NCI-H524 (cell line): ENCODE results near the gene PGAM2.
A peak's percentile ranks its signal among the peaks of the same experiment; 100 is the strongest.

Experiments used
- DNase-seq, 2 experiments: peaks; one replicate each; lab custom pipeline; 2025; lab: John Stamatoyannopoulos, UW

PGAM2 gene

DNA sequence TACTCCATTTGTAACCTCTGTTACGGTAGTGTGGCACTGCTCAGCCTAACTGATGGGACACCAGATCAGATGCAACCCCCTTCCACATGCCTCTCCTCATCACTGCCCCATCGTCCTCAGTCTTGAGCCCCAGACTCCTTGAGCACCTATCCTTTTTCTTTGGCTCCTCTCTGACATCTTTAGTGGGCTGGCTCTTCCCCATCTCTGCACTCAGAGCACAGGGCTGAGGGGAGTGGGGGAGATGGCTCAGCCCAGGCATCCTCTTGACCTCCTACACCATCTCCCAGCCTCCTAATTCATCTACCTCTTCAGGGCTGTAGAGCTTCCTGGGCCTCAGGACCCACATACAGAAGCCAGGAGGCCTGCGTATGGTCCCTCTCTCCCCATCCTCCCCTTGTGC, 18.4 kb upstream of the PGAM2 start:
- no peak for DNase-seq

DNA sequence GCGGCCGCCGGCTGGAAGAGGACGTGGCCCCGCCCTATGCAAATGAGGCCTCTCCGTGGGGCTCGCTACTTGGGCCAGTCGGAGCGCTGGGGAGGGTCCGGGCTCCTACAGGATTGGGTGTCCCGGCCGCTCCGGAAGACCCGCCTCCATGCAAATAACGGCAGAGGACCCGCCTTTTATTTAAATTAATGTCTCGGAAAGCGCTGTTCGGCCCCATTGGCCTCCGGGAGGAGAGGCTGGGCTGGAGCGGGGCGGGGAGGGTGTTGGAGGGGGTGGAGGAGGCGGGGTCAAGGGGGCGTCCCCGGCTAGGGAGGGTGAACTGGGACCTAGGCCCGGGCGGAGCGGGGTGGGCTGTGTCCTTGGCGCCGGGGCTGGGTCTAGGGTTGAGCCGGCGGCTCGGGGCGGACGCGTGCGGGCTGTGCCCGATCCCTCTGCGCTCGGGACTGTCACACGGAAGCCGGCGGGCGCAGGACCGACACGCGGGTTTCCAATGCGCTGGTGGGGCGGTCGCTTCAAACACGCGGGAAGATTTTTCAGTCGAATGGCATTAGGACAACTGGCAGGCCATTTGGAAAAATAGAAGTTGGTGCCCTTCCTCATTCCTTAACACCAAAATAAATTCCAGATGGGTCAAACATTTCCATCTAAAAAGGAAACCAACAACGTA, 17.3 kb upstream of the PGAM2 start:
- DNase-seq, result peak; percentile 97 to 98

DNA sequence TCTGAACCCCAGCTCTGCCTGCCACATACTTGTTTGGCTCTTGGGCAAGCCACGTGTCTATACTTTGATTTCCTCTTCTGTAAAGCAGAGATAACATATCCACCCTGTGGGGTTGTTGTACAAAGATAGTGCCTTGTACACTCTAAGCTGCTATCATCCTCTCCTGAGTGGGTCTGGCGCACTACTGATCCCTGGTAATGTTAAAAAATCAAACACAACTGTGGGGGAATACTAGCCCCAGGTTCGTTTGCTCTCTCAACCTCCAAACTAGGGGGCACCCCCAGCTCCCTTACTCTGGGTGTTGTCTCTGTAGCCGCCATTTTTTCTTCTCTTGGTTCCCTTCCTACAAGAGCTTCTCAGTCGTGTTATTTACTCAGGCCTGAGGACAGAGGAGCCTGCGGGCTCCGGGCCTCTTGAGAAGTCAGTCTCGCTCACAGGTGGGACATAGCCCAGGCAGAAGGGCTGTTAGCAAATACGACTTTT, 15.9 kb upstream of the PGAM2 start:
- DNase-seq, result no peak

DNA sequence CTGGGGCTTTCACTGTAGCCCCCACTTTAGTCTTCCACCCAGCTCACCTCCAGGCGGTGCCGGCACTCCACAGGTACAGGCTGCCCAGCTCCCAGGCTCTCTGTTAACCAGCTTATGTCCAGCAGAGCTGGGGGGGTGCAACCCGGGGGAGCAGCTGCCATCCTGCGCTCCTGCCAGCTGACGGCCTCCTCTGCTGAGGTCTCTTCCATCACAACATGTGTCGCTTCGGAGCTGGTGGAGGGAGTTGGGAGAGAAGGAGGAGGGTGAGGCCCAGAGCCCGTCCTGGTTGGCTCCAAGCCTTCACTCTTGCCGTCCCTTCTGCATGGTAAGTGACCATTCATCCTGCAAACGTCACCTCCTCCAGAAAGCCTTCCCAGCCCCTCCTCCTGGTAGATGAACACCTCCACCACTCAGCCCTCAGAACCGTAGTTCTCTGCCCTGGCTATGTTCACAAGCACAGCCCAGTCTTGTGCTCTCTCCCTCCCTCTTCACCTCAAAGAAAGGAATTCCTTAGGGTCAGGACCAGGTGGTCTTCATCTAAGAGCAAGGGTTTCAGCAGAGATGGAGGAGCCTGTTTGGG, 15.4 kb upstream of the PGAM2 start:
- DNase-seq, result peak; percentile 23 to 61

DNA sequence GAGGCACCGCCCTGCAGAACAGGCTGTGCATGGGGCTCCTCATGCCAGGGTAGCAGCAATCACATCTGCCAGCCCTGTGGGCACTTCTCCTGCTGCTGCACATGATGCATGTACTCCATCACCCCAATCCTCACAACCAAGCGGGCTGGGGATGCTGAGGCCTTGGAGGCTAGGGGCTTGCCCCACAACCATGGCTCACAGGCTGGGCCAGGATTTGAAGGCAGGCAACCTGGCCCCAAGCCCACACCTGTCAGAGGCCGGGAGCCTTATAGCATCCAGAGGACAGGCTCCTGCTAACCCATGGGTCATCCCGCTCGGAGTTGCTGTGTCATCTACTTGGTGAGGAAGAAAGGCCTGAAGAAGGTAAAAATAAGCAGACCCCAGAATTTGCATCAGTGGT, 14.8 kb upstream of the PGAM2 start:
- DNase-seq, result no peak

DNA sequence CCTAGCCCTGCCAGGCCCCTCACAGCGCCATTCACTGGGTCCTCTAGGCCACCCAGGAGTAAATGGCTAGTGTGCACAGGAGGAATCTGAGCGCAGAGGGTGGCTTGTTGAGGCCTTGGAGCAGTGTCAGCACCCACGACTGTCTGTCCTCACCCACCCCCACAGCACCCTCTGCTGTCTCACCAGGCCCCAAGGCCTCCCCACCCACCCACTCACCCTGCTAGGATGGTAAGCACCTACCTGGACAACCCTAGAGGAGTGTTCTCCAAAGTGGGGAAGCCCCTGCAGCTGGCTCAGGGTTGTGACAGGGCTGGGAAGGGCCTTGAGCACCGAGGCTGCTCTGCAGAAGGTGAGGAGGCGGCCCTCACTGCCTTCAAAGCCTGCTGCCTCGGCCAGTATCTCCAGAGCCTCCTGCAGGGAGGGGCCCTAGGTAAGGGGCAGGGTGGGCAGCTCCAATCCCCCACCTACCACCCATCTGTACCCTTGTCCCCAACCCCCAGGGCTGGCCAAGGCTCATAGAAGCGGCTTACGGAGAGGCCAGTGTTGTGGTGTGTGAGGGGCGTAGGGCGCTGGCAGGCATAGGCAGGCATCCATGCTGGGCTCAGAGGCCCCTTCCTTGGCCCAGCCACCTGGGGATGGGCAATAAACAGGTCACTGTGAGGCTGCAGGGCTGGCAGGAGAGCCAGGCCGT, 14.1 kb upstream of the PGAM2 start:
- no peak for DNase-seq

DNA sequence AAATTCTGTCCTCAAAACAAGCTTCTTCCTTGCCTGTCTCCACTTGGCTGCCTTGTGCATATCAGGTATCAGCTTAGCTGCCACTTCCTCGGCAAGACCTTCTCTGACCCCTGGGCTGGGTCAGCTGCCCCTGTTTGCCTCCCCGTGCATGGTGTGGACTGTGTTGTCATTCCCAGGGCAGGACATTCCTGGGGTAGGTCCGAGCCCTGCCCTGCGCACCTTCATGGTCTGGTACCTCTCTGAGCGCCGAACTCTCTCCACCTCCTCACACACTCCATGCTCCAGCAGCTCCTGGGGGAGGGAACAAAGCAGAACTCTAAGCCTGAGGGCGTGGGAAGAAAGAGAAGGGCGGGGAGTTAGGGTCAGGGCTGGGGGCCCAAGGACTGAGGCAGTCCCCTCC, 13.2 kb upstream of the PGAM2 start:
- DNase-seq, result no peak

DNA sequence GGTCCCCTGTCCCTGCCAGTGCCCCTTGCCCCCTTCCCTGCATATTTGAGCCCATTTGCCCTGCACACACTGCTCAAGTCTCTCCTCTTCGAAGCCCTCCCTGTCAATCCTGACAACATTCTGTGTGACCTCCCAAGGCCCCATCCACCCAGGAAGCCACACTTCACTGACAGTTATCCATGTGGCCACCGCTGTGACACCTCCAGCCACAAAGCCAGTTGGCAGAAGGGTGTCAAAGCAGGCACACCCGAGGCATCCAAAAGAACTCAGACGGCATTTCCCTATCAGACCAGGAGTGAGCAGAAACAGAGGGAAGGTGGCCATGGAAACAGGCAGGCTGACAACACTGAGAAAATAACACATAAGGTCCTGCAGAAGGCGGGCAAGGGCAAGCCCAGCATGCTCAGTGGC, 12.3 kb upstream of the PGAM2 start:
- no peak for DNase-seq

DNA sequence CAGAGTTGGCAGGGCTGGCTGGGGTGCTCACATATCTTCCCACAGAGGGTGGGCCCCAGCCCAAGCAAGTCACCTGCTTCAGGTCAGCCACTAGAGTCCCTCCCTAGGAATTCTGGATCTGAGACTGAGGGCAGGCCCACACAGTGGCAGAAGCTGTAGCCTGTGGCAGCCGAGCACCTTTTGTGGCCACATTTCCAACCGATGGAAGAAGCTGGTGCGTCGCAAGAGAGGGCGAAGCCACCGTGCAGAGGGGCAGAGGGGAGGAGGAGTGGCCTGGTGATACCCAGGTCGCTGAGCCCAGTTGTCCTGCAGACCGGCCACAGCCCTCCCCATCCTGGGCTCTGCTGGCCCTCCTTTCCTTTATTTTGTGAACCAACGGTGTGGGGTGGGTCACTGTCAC, 11.7 kb upstream of the PGAM2 start:
- no peak for DNase-seq

DNA sequence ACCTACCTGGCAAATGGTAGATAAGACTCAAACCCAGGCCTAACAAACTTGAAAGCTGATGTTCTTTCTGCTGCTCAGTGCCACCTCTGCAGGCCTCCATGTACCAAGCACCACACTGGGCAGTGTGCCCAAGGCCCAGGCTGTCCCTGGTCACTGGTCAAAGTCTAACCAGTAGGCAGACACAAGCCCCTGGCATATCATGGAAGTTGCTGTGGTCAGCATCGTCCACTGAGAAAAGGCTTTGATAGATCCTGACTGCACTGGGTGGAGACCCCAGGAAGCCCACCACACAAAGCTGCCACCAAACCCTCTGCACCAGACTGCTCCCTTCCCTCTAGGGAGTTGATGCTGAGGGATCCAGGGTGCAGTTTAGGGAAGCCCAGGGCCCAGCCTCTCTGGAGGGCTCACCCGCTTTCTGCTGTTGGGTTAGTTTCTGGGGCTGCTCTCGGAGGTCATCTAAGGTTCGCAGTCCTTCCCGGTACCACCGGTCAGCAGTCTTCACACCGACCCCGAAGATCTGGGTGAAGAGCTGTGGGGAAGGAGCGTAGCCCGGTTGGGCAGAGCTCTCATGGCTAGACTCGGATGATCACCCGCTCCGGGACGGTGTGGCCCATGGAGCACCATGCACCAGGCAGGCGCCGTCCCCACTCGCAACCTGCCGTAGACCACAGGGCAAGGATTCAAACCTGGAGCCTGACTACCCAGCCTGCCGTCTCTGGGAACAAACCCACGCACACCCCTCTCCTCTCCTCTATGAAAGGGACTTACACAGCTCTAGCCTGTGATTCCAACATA, 10.9 kb upstream of the PGAM2 start:
- DNase-seq, result no peak

DNA sequence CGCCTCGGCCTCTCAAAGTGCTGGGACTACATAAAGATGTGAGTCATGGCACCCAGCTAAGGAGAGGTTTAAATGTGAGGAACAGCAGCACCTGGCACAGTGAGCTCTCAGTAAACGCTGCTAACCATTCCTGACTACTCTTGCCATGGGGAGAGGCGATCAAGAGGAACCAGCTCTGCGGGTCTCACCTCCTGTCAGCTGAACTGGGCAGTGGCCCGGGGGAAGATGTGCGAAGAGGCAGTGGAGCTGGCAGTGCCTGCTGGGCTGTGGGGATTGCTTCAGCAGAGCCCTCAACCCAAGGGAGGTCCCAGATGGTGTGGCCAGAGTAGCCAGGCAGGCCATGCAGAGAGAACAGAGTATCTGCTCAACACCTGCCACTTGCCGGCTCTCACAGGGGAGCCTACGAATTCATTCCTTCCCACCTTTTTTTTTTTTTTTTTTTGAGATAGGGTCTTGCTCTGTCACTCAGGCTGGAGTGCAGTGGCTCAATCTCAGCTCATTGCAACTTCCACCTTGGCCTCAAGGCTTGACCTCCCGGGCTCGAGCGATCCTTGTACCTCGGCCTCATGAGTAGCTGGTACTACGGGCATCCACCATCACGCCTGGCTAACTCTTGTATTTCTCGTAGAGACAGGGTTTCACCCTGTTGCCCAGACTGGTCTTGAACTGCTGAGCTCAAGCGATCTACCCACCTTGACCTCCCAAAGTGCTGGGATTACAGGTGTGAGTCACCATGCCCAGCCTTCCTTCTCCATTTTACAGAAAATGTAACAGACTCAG, 10.1 kb upstream of the PGAM2 start:
- DNase-seq, result no peak

DNA sequence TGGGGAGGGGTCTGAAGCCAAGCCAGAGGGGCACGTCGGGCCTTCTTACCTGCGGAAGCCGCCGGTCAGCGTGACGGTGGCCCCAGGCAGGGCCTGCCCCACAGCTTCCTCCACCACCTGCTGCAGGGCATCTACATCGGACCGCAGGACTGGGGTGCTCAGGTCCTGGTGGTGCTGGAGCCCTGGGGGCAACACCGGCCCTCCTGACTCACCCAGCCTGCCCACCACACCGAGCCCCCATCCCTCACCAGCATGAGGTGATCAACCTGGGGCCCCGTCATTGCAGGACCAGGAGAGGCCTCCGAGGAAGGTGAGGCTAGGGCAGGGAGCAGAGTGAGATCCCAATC, 9.0 kb upstream of the PGAM2 start:
- no peak for DNase-seq

DNA sequence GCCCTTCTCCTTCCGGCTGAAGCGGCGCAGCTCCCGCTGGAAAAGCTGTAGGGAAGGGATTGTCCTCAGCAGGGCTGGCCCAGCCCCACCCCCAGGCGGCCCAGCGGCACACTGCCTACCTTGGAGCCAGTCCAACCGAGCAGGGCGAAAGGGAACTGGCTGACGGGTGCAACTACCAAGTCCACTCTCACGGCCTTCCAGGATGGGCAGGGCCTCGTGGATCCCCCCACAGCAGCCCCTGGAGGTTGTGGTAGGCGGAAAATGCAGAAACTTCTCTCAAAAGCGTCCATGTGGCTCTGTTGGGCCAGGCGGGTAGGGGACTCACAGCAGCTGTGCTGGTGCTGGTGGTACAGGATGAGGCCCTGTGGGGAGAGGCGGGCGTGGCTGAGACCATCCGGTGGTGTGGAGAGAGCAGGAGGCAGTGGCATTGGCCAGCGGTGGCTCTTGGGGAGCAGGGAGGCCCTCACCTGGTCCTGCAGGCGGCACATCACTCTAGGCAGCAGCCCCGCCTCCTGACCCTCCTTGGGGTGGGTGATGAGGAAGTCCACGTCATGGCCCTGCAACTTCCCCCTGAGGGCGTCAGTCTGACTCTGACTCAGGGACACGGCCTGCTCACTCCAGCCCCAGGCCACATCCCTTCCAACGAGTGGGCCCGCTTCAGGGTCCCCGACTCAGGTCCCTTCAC, 8.4 kb upstream of the PGAM2 start:
- no peak for DNase-seq

DNA sequence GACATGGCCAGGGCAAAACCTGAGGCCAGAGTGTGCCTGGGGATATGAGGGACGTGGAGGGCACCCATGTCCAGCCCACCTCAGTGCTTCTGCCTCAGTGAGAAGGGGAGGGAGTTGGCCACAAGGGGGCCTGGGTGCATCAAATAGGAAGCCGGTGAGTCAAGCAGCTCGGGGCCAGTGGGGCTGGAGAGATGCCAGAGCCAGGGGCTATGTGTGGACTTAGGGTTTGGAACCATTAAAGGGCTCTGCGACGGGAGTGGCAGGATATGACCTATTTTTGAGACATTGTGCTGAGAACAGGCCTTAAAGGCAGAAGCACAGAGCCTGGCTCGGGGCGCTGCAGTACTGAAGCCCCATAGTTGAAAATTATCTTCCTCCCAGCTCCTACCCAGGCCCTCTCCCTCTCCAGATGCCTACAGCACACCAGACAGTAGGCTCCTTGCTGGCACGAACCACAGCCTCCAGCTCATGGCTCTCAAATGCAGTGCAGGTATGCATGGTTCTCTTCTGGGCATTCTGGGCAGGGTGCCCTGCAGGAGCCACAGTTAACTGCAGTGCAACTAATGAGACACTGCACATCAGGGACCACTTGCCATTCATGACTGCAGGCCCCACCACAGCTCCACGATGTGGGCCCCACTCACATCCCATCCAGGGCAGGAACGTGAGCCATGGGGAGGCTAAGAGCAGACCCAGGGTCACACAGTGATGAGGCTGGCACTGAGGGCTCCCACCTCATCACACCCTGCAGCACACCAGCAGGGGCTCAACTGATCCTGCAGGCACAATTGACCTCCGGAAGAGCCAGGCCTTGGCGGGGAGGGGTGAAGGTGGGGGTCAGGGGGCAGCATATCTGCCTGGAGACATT, 7.2 kb upstream of the PGAM2 start:
- DNase-seq, result peak; percentile 41 to 72

DNA sequence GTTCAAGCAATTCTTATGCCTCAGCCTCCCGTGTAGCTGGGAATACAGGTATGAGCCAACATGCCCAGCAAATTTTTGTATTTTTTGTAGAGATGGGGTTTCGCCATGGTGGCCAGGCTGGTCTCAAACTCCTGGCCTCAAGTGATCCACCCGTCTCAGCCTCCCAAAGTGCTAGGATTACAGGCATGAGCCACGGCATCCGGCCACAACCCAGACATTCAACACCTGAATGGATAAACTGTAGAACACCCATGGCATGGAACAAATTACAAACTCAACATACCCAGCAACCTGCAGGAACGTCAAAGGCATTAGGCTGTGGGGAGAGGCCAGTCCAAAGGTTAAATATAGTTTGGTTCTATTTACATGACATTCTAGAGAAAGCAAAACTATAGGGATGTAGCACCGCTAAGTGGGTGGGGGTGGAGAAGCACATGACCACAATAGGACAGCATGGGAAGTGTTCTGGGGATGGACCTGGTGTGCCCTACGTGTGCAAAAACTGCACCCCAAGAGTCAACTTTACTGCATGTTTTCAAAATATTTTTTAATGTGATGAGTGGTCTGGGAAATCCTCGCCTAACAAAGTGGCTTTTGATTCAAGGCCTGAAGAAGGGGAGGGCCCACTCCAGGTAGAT, 6.5 kb upstream of the PGAM2 start:
- DNase-seq, result no peak

DNA sequence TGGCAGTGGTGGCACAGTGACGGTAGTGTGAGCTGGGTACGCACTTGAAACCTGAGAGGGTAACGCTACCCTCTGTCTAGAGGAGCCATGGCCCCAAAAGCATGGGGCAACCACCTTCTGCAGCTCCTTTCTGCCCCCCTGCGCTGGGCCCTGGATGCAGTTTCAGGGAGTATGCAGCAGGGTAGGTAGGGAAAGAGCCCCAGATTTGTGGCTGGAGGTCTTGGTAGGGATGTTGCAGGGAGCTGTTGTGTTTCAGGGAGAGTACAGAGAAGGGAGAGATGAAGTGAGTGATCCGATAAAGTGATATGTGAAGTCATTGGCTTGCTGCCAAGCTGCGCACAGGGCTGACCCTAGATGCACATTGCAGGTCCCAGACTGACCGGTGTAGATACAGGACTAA, 2.7 kb upstream of the PGAM2 start:
- DNase-seq, result no peak

DNA sequence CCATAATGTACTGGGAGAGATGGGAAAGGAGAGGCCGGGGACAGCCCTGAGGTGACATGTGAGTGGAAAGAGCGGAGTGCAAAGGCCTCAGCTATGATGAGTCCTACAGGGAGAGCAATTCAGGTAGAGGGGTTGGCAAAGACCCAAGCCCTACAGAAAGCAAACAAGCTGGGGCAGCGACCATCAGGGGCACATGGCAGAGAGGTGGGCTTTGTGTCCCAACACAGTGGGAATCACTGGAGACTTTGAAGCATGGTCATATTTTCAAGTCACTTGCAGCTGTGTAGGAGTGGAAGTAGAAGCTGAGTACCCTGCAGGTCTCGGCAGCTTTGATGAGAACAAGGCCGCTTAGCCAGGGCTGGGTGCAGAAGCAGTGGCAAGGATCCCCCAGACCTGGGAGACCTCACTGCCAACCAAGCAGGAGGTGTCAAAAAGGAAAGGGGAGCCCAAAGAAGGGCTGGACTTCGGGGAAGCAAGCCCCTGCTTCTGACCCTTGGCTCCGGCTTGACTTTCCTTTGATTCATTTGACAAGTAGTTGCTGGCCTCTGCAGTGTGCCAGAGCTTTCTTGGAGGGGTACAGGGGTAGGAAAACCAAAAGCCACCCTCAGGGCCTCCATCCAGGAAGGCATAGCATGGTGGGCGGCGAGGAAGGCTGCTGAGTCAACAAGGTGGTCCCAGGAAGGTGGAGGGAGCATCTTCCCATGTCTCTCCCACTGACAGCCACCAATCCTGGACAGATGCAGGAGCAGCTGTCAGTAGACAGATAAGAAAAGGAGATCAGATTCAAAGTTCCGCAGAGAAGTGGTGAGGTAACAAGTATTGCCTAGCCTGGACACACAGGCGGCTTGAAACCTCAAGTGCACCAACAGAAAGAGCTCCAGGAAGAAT, 1.9 kb upstream of the PGAM2 start:
- no peak for DNase-seq

DNA sequence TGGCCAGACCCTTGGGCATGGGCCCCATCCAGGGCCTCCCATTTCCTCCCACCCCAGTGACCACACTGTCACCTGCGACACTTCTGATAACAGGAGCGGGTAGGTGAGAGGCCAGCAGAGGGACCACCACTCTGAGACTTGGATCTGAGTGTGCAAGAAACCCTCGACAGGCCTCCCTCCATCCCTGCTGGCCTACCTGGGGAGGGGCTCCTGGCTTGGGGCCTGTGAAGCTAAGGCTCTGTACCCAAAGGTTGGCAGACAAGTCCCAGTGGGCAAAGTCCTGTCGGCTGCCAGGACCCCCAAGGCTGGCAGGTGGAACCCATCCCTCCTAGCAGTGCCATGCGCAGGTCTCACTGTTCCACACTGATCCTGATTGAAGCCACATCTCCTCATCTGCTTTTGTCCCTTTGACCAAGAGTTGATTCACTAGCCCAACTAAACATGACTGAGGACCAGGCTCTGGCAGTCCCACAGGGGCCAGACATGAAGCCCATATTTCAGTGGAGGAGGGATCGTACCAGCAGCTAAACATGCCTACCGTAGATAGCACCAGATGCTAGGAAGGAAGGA, 1.2 kb upstream of the PGAM2 start:
- DNase-seq, result no peak

DNA sequence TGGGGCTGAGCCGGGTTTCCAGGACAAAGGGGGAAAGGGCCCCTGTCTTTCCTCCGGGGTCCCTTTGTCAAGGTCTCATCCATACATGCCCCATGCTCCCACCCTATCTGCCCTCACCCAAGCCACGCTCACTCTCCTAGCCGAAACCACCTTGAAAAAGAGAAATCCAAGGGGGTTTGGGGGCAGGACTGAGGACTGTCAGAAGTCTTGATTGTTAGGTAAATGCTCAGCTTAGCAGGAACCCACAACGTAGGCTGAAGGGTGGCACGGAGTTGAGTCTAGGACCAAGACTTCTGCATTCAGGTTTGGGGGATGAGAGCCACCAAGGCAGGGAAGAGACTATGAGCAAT, 719 bp upstream of the PGAM2 start:
- no peak for DNase-seq
